Lower lobe of right lung (tissue), 2 donors: ENCODE results near the gene CASTOR2. TPM values are rescaled to one million over a fixed set of nuclear protein-coding genes. Genes with fewer than 3 reads are reported as not detected.
A peak's percentile ranks its signal among the peaks of the same experiment; 100 is the strongest.
"Not testable (repeated sequence)": the region's sequence is repeated elsewhere in the genome, so short reads cannot be mapped to it uniquely, and the experiment has no call there.

Source experiments
- ATAC-seq, 2 donors: fragments of 200-7000 bp; cut with Tn5 transposase; one replicate each; pipeline ENCODE4 v1.9.1; 2020 to 2022; ENCODE audit warnings: mild to moderate bottlenecking in 2 of 2, moderate library complexity in 2 of 2
- DNase-seq: peaks from one replicate; pipeline ENCODE4 v3.0.0-alpha.2; 2020
- H3K27ac ChIP-seq: fragments of 200-600 bp; one replicate; pipeline ENCODE4 v1.8.0; 2022
- H3K27me3 ChIP-seq: fragments of 200-600 bp; one replicate; pipeline ENCODE4 v1.8.0; 2022; ENCODE audit warnings: low read depth
- H3K36me3 ChIP-seq: fragments of 200-600 bp; one replicate; pipeline ENCODE4 v1.8.0; 2022; ENCODE audit warnings: mild to moderate bottlenecking
- H3K4me1 ChIP-seq: fragments of 200-600 bp; one replicate; pipeline ENCODE4 v1.8.0; 2022
- H3K4me3 ChIP-seq: fragments of 200-600 bp; one replicate; pipeline ENCODE4 v1.8.0; 2022; ENCODE audit warnings: mild to moderate bottlenecking
- H3K9me3 ChIP-seq: fragments of 200-600 bp; one replicate; pipeline ENCODE4 v1.8.0; 2022
- intact Hi-C: fragments of 100-400 bp; cut with DNase I; formaldehyde crosslinking; loops from one replicate; pipeline ENCODE4 v1.11.0; 2022
- long read RNA-seq: library from polyadenylated mRNA; unstranded; transcript quantifications from one replicate; pipeline ENCODE4 v2.0.0, GENCODE V29; 2021
- total RNA-seq: library from RNA; stranded (reverse); fragmentation: NEBNext Ultra II Directional; extraction: Animal tissue kit (Norgen Biotek cat#: 25700); gene quantifications from one replicate; pipeline ENCODE4 v1.2.1, GENCODE V29; 2021
- donor health status: DM: no; HTN: yes; CAD: no; lungs with severe emphysema.

The CASTOR2 gene
- total RNA-seq, result 9.0 TPM
- long read RNA-seq, partial matches to known transcripts, result 0 of 4 reads
- long read RNA-seq, other reads (novel, unspliced or antisense), result 3 of 4 reads

- H3K27me3 ChIP-seq, intact Hi-C loops, H3K4me1 ChIP-seq, H3K9me3 ChIP-seq, H3K36me3 ChIP-seq: not testable (repeated sequence)
- Histone ChIP-seq H3K27ac (peak within 1 kb of the TSS; percentile 36), H3K4me3 (peak within 1 kb of the TSS; percentile 43)
- peak; percentile 81 for DNase-seq
- ATAC-seq, result peak; percentile 96
These were observed at the start of gene CASTOR2 for GRCh38 chr7:74964511-74965119. TSS of gene CASTOR2 (plus strand) at chr7:74964705. CDS start at chr7:74964986, 281 bp downstream.

GRCh38 chr7:74922321-74922890, 42.1 kb upstream of the CASTOR2 start:
- H3K27me3 ChIP-seq, H3K4me3 ChIP-seq, H3K9me3 ChIP-seq, DNase-seq, ATAC-seq, H3K4me1 ChIP-seq, intact Hi-C loops, H3K27ac ChIP-seq, H3K36me3 ChIP-seq: not testable (repeated sequence)

GRCh38 chr7:74923644-74924043, 40.9 kb upstream of the CASTOR2 start:
- H3K4me1 ChIP-seq, H3K36me3 ChIP-seq, DNase-seq, ATAC-seq, H3K27ac ChIP-seq, H3K4me3 ChIP-seq, intact Hi-C loops, H3K9me3 ChIP-seq, H3K27me3 ChIP-seq: not testable (repeated sequence)

- H3K4me3 ChIP-seq, H3K36me3 ChIP-seq, H3K9me3 ChIP-seq, H3K27ac ChIP-seq, H3K27me3 ChIP-seq, DNase-seq, H3K4me1 ChIP-seq, intact Hi-C loops, ATAC-seq: not testable (repeated sequence)
These were observed 37.5 kb upstream of the CASTOR2 start for GRCh38 chr7:74926968-74927367.

- intact Hi-C loops, H3K4me1 ChIP-seq, DNase-seq, ATAC-seq, H3K9me3 ChIP-seq, H3K4me3 ChIP-seq, H3K27ac ChIP-seq, H3K27me3 ChIP-seq, H3K36me3 ChIP-seq: not testable (repeated sequence)
These were observed 32.8 kb upstream of the CASTOR2 start for GRCh38 chr7:74931563-74932328.

GRCh38 chr7:74939429-74939828, 25.1 kb upstream of the CASTOR2 start:
- H3K36me3 ChIP-seq, H3K9me3 ChIP-seq, H3K27me3 ChIP-seq, intact Hi-C loops, H3K27ac ChIP-seq, DNase-seq, ATAC-seq, H3K4me3 ChIP-seq, H3K4me1 ChIP-seq: not testable (repeated sequence)

- peak; percentile 19 to 51 for ATAC-seq
- H3K4me3 ChIP-seq, DNase-seq, H3K9me3 ChIP-seq, intact Hi-C loops, H3K36me3 ChIP-seq, H3K4me1 ChIP-seq, H3K27me3 ChIP-seq, H3K27ac ChIP-seq: not testable (repeated sequence)
These were observed 23.0 kb upstream of the CASTOR2 start for GRCh38 chr7:74941302-74942069.

- H3K27me3 ChIP-seq, intact Hi-C loops, H3K9me3 ChIP-seq, ATAC-seq, H3K4me1 ChIP-seq, H3K4me3 ChIP-seq, DNase-seq, H3K36me3 ChIP-seq, H3K27ac ChIP-seq: not testable (repeated sequence)
These were observed 20.6 kb upstream of the CASTOR2 start for GRCh38 chr7:74943923-74944322.

- ATAC-seq, H3K4me1 ChIP-seq, intact Hi-C loops, H3K27ac ChIP-seq, H3K4me3 ChIP-seq, DNase-seq, H3K36me3 ChIP-seq, H3K9me3 ChIP-seq, H3K27me3 ChIP-seq: not testable (repeated sequence)
These were observed 16.8 kb upstream of the CASTOR2 start for GRCh38 chr7:74947741-74948140.

GRCh38 chr7:74953774-74954173, 10.7 kb upstream of the CASTOR2 start:
- H3K27ac ChIP-seq, intact Hi-C loops, H3K4me1 ChIP-seq, H3K27me3 ChIP-seq, H3K9me3 ChIP-seq, DNase-seq, H3K36me3 ChIP-seq, H3K4me3 ChIP-seq, ATAC-seq: not testable (repeated sequence)

GRCh38 chr7:74958328-74958727, 6.2 kb upstream of the CASTOR2 start:
- H3K4me3 ChIP-seq, H3K36me3 ChIP-seq, H3K27me3 ChIP-seq, DNase-seq, H3K9me3 ChIP-seq, intact Hi-C loops, H3K4me1 ChIP-seq, ATAC-seq, H3K27ac ChIP-seq: not testable (repeated sequence)

GRCh38 chr7:74963704-74964510, 598 bp upstream of the CASTOR2 start:
- H3K27me3 ChIP-seq, H3K9me3 ChIP-seq, intact Hi-C loops, H3K4me1 ChIP-seq, H3K36me3 ChIP-seq: not testable (repeated sequence)
- Histone ChIP-seq H3K4me3 (peak overlapping the region; percentile 43), H3K27ac (peak overlapping the region; percentile 36)
- DNase-seq (peak; percentile 84), ATAC-seq (peak; percentile 70 to 74)
